ENCODE data around the gene BTG4. TPM values are rescaled to one million over a fixed set of nuclear protein-coding genes. Genes with fewer than 3 reads are reported as not detected.

Gene BTG4
- total and polyA plus RNA-seq, 2 donors (not counting 1 experiment from before 2014, with no cell fraction given): not detected

GRCh38 chr11:111445586-111445985 is 66.6 kb downstream of the BTG4 start:
- POLR2A ChIA-PET: interaction anchor here (0.6 kb wide), 1 partner anchor 305 kb away, joined by 5 read pairs; no protein-coding TSS in a partner anchor

More at GRCh38 chr11:111445586-111445985, 66.6 kb downstream of the BTG4 start:
- no peak overlapping the region for H3K4me3 Mint-ChIP-seq
- Histone ChIP-seq H3K4me3 (ENCODE audit: control extremely low read depth in 1 of 5, extremely low read depth in 1 of 5, insufficient read depth in 1 of 5, low read depth in 2 of 5, low read length in 4 of 5) (no peak overlapping the region), H3K79me2 (ENCODE audit: control insufficient read depth, insufficient read depth, low read length) (no peaks in the 10 kb centered on the region), H3K9ac (ENCODE audit: low read length) (no peak overlapping the region), H3K4me1 (ENCODE audit: control insufficient read depth in 2 of 2, insufficient read depth in 2 of 2, low read length in 2 of 2) (peaks cover 24 to 28% of the 10 kb centered on the region in 2 donors), H3K4me2 (replicated peaks; ENCODE audit: low read depth, low read length, poor library complexity, severe bottlenecking) (no peak overlapping the region), H3K27ac (ENCODE audit: low read length in 2 of 2) (no peak overlapping the region), H3K27me3 (replicated peaks in 1 of 4; ENCODE audit: control extremely low read depth in 1 of 4, control insufficient read depth in 3 of 4, insufficient read depth in 4 of 4, low read length in 3 of 4) (no peaks in the 10 kb centered on the region), H2AFZ (ENCODE audit: insufficient read depth, low read depth, low read length, poor library complexity, severe bottlenecking) (no peak overlapping the region), H3K36me3 (replicated peaks in 1 of 2; ENCODE audit: control extremely low read depth in 1 of 2, control insufficient read depth in 1 of 2, extremely low read depth in 1 of 2, insufficient read depth in 2 of 2, low read length in 1 of 2) (no peaks in the 10 kb centered on the region), H3K9me3 (ENCODE audit: control extremely low read depth in 1 of 3, control insufficient read depth in 2 of 3, insufficient read depth in 1 of 3, low read length in 2 of 3) (no peaks in the 10 kb centered on the region), H4K20me1 (ENCODE audit: control insufficient read depth, insufficient read depth, low read length, poor library complexity, severe bottlenecking) (no peaks in the 10 kb centered on the region)
- peak overlapping the region; percentile 28 for H3K27ac Mint-ChIP-seq
- no peaks in the 10 kb centered on the region for H3K27me3 Mint-ChIP-seq
- CTCF ChIA-PET: interaction anchor here (0.7 to 5.5 kb wide), 19 partner anchors 9 to 1010 kb away, joined by 3 to 112 read pairs (median 5); partner anchors contain the start of gene POU2AF1
- DNase-seq (no peak), ATAC-seq (ENCODE audit: low read depth) (no peak)
- intact Hi-C loops (cut with micrococcal nuclease): no loop called here
- 86% methylated on average over 1 of the region's 2 CpGs for WGBS (ENCODE audit: insufficient coverage)
- H3K9me3 Mint-ChIP-seq (ENCODE audit: insufficient read depth): no peaks in the 10 kb centered on the region
- peaks cover 32% of the 10 kb centered on the region for H3K4me1 Mint-ChIP-seq
- TF ChIP-seq, protein P1, sequence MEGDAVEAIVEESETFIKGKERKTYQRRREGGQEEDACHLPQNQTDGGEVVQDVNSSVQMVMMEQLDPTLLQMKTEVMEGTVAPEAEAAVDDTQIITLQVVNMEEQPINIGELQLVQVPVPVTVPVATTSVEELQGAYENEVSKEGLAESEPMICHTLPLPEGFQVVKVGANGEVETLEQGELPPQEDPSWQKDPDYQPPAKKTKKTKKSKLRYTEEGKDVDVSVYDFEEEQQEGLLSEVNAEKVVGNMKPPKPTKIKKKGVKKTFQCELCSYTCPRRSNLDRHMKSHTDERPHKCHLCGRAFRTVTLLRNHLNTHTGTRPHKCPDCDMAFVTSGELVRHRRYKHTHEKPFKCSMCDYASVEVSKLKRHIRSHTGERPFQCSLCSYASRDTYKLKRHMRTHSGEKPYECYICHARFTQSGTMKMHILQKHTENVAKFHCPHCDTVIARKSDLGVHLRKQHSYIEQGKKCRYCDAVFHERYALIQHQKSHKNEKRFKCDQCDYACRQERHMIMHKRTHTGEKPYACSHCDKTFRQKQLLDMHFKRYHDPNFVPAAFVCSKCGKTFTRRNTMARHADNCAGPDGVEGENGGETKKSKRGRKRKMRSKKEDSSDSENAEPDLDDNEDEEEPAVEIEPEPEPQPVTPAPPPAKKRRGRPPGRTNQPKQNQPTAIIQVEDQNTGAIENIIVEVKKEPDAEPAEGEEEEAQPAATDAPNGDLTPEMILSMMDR (IDR thresholded peaks at IDR 0.05): no peak
- no peak for TF ChIP-seq EZH2 (IDR thresholded peaks at IDR 0.05; ENCODE audit: borderline replicate concordance, insufficient read depth, low read depth, low read length, poor library complexity, severe bottlenecking)

Small RNAs within 50 kb of the gene (small RNA-seq; reads per million reads assigned to genes)
- gene MIR34B (ENCODE audit: insufficient read length, low read depth, low replicate concordance) (not detected), gene MIR34C (ENCODE audit: insufficient read length, low read depth, low replicate concordance) (not detected)

Other genes with a start within 250 kb of the BTG4 start
- gene POU2AF3, start 213.8 kb downstream of the BTG4 start, total RNA-seq: 0.85 and 2.1 TPM in 2 replicates
- 0.48 and 0.51 TPM in 2 replicates for gene POU2AF3, start 213.8 kb downstream of the BTG4 start, polyA plus RNA-seq
- gene POU2AF1, start 133.1 kb downstream of the BTG4 start, total RNA-seq: 404 and 407 TPM in 2 replicates
- 186 and 308 TPM in 2 replicates for gene POU2AF1, start 133.1 kb downstream of the BTG4 start, polyA plus RNA-seq
- gene HOATZ, start 2.4 kb upstream of the BTG4 start, total RNA-seq: not detected in 2 replicates
- not detected in 2 replicates for gene HOATZ, start 2.4 kb upstream of the BTG4 start, polyA plus RNA-seq
- not detected in 2 replicates for gene LAYN, start 28.3 kb upstream of the BTG4 start, total RNA-seq
- gene LAYN, start 28.3 kb upstream of the BTG4 start, polyA plus RNA-seq: not detected in 2 replicates
- 20.4 and 21.8 TPM in 2 replicates for gene SIK2, start 90.1 kb upstream of the BTG4 start, total RNA-seq
- 4.9 and 6.2 TPM in 2 replicates for gene SIK2, start 90.1 kb upstream of the BTG4 start, polyA plus RNA-seq

Measured in B cell (primary cell).